GF-D8 (cell line): Measurements from ENCODE around the gene GPR107.

Experiments used
- DNase-seq: peaks from one replicate; lab custom pipeline; 2025; lab: John Stamatoyannopoulos, UW

GPR107 gene

GRCh38 chr9:130027533-130028365 lies 26.0 kb upstream of the GPR107 start:
- no peak for DNase-seq

GRCh38 chr9:130028493-130029222 lies 25.0 kb upstream of the GPR107 start:
- no peak for DNase-seq

GRCh38 chr9:130029223-130029973 lies 24.3 kb upstream of the GPR107 start:
- DNase-seq = no peak

- no peak for DNase-seq
Measured at GRCh38 chr9:130030651-130031127, 23.0 kb upstream of the GPR107 start.

GRCh38 chr9:130034570-130034969 lies 19.1 kb upstream of the GPR107 start:
- no peak for DNase-seq

GRCh38 chr9:130036099-130036498 lies 17.6 kb upstream of the GPR107 start:
- DNase-seq = no peak

GRCh38 chr9:130039528-130040147 lies 14.1 kb upstream of the GPR107 start:
- DNase-seq = no peak

GRCh38 chr9:130040984-130041647 lies 12.6 kb upstream of the GPR107 start:
- DNase-seq = no peak

GRCh38 chr9:130041648-130042405 lies 11.9 kb upstream of the GPR107 start:
- DNase-seq = no peak

GRCh38 chr9:130042406-130042884 lies 11.3 kb upstream of the GPR107 start:
- no peak for DNase-seq

GRCh38 chr9:130042885-130043653 lies 10.6 kb upstream of the GPR107 start, which contains the start of gene FNBP1:
Gene FNBP1 (minus strand): TSS chr9:130043189. CDS start chr9:130042975, 214 bp downstream.
- DNase-seq = peak; percentile 48

- no peak for DNase-seq
Measured at GRCh38 chr9:130043654-130044623, 9.8 kb upstream of the GPR107 start.

- DNase-seq = no peak
Measured at GRCh38 chr9:130045725-130046450, 7.8 kb upstream of the GPR107 start.

- DNase-seq = no peak
Measured at GRCh38 chr9:130049431-130050210, 4.1 kb upstream of the GPR107 start.

GRCh38 chr9:130050462-130050861 lies 3.2 kb upstream of the GPR107 start:
- no peak for DNase-seq

- no peak for DNase-seq
Measured at GRCh38 chr9:130051855-130052254, 1.9 kb upstream of the GPR107 start.

GRCh38 chr9:130053109-130053503 lies 600 bp upstream of the GPR107 start:
- DNase-seq = no peak
